ENCODE data around the gene BANF2.

- TF ChIP-seq CTCF (IDR thresholded peaks at IDR 0.05) (no peak), EZH2 (IDR thresholded peaks at IDR 0.05) (no peak), EZH2phosphoT487 (IDR thresholded peaks at IDR 0.05) (no peak)
Observed at GRCh38 chr20:17691758-17692157, 8.0 kb upstream of the BANF2 start.
